ENCODE results near the gene SV2A. TPM values are rescaled to one million over a fixed set of nuclear protein-coding genes. Genes with fewer than 3 reads are reported as not detected.

Gene SV2A
- total RNA-seq, 1 experiment from 2014 or later = 47.1 TPM

DNA sequence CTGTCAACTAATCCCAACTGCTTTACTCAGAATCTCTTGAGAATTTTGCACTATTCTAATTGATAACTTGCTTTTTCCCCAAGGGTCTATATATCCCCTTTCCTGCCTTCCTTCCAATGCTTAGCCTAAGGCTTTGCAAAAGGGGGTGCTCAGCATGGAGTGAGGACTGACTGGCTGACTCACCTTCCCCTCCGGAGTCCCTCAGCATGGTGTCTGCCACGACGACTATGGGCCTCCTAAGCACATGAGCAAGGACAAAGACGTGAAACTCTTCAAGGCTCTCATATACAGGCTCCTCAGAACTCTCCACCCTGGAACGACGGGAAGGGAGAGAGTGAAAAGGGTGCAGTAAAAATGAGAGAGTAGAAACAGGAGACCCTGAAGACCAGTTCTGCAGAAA is 32.3 kb upstream of the SV2A start:
- ChIA-PET POLR2A (no interaction called here), CTCF (interaction anchor here (1.1 kb wide), 1 partner anchor 8 kb away, joined by 4 read pairs; no protein-coding TSS in a partner anchor)
- DNase-seq (ENCODE audit: low spot score) = no peak
- TF ChIP-seq, protein P1, sequence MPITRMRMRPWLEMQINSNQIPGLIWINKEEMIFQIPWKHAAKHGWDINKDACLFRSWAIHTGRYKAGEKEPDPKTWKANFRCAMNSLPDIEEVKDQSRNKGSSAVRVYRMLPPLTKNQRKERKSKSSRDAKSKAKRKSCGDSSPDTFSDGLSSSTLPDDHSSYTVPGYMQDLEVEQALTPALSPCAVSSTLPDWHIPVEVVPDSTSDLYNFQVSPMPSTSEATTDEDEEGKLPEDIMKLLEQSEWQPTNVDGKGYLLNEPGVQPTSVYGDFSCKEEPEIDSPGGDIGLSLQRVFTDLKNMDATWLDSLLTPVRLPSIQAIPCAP (CRISPR knock-in tag; IDR thresholded peaks at IDR 0.05) = no peak
- TF ChIP-seq, protein P2, sequence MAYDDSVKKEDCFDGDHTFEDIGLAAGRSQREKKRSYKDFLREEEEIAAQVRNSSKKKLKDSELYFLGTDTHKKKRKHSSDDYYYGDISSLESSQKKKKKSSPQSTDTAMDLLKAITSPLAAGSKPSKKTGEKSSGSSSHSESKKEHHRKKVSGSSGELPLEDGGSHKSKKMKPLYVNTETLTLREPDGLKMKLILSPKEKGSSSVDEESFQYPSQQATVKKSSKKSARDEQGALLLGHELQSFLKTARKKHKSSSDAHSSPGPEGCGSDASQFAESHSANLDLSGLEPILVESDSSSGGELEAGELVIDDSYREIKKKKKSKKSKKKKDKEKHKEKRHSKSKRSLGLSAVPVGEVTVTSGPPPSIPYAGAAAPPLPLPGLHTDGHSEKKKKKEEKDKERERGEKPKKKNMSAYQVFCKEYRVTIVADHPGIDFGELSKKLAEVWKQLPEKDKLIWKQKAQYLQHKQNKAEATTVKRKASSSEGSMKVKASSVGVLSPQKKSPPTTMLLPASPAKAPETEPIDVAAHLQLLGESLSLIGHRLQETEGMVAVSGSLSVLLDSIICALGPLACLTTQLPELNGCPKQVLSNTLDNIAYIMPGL (CRISPR knock-in tag; IDR thresholded peaks at IDR 0.05) = no peak
- TF ChIP-seq EMX1 (CRISPR knock-in tag; IDR thresholded peaks at IDR 0.05) (no peak), NFYB (CRISPR knock-in tag; conservative IDR thresholded peaks at IDR 0.05; ENCODE audit: low read depth) (no peak), CREB1 (CRISPR knock-in tag; IDR thresholded peaks at IDR 0.05) (no peak), KAT7 (CRISPR knock-in tag; IDR thresholded peaks at IDR 0.05; ENCODE audit: borderline replicate concordance) (no peak), NFATC4 (CRISPR knock-in tag; IDR thresholded peaks at IDR 0.05) (no peak), NR3C1 (CRISPR knock-in tag; conservative IDR thresholded peaks at IDR 0.05; ENCODE audit: low read depth) (no peak), GRHL2 (CRISPR knock-in tag; IDR thresholded peaks at IDR 0.05; ENCODE audit: insufficient replicate concordance, severe bottlenecking) (no peak), HMGA2 (CRISPR knock-in tag; IDR thresholded peaks at IDR 0.05) (no peak)
- TF ChIP-seq, protein P3, sequence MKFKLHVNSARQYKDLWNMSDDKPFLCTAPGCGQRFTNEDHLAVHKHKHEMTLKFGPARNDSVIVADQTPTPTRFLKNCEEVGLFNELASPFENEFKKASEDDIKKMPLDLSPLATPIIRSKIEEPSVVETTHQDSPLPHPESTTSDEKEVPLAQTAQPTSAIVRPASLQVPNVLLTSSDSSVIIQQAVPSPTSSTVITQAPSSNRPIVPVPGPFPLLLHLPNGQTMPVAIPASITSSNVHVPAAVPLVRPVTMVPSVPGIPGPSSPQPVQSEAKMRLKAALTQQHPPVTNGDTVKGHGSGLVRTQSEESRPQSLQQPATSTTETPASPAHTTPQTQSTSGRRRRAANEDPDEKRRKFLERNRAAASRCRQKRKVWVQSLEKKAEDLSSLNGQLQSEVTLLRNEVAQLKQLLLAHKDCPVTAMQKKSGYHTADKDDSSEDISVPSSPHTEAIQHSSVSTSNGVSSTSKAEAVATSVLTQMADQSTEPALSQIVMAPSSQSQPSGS (CRISPR knock-in tag; IDR thresholded peaks at IDR 0.05; ENCODE audit: borderline replicate concordance, low read depth) = no peak
- TF ChIP-seq, protein P4, sequence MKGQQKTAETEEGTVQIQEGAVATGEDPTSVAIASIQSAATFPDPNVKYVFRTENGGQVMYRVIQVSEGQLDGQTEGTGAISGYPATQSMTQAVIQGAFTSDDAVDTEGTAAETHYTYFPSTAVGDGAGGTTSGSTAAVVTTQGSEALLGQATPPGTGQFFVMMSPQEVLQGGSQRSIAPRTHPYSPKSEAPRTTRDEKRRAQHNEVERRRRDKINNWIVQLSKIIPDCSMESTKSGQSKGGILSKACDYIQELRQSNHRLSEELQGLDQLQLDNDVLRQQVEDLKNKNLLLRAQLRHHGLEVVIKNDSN (CRISPR knock-in tag; IDR thresholded peaks at IDR 0.05) = no peak
- TF ChIP-seq, protein P5, sequence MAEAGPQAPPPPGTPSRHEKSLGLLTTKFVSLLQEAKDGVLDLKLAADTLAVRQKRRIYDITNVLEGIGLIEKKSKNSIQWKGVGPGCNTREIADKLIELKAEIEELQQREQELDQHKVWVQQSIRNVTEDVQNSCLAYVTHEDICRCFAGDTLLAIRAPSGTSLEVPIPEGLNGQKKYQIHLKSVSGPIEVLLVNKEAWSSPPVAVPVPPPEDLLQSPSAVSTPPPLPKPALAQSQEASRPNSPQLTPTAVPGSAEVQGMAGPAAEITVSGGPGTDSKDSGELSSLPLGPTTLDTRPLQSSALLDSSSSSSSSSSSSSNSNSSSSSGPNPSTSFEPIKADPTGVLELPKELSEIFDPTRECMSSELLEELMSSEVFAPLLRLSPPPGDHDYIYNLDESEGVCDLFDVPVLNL (CRISPR knock-in tag; IDR thresholded peaks at IDR 0.05; ENCODE audit: borderline replicate concordance, low read depth) = no peak
- TF ChIP-seq, protein P6, sequence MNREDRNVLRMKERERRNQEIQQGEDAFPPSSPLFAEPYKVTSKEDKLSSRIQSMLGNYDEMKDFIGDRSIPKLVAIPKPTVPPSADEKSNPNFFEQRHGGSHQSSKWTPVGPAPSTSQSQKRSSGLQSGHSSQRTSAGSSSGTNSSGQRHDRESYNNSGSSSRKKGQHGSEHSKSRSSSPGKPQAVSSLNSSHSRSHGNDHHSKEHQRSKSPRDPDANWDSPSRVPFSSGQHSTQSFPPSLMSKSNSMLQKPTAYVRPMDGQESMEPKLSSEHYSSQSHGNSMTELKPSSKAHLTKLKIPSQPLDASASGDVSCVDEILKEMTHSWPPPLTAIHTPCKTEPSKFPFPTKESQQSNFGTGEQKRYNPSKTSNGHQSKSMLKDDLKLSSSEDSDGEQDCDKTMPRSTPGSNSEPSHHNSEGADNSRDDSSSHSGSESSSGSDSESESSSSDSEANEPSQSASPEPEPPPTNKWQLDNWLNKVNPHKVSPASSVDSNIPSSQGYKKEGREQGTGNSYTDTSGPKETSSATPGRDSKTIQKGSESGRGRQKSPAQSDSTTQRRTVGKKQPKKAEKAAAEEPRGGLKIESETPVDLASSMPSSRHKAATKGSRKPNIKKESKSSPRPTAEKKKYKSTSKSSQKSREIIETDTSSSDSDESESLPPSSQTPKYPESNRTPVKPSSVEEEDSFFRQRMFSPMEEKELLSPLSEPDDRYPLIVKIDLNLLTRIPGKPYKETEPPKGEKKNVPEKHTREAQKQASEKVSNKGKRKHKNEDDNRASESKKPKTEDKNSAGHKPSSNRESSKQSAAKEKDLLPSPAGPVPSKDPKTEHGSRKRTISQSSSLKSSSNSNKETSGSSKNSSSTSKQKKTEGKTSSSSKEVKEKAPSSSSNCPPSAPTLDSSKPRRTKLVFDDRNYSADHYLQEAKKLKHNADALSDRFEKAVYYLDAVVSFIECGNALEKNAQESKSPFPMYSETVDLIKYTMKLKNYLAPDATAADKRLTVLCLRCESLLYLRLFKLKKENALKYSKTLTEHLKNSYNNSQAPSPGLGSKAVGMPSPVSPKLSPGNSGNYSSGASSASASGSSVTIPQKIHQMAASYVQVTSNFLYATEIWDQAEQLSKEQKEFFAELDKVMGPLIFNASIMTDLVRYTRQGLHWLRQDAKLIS (CRISPR knock-in tag; IDR thresholded peaks at IDR 0.05; ENCODE audit: borderline replicate concordance) = no peak
- H3K4me3 Mint-ChIP-seq = no peak overlapping the region
- no peaks in the 10 kb centered on the region for H3K27me3 Mint-ChIP-seq (ENCODE audit: low read depth)
- H3K27ac Mint-ChIP-seq = no peak overlapping the region
- no peak for ATAC-seq
- H3K4me1 Mint-ChIP-seq = no peaks in the 10 kb centered on the region
- peaks cover 60% of the 10 kb centered on the region for H3K36me3 Mint-ChIP-seq
- H3K9me3 Mint-ChIP-seq = peaks cover 12% of the 10 kb centered on the region; the same call in 1 of the 2 replicates

DNA sequence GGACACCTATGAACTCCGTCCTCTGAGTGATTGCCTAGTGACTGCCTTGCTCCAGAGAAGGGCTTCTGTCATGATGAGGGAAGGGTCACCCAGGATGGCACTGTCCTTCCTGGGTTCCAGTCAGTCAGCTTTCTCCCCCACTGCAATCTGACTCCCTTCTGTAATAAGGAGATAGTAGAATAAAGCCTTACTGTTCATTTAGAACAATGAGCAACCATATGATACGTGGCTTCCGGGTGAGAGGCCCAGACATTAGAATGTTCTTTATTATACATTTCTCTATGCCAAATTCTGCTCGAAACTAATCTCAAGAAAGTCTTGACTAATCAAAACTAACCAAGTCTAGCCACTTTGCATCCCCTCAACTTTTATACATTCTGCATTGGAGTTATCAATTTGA is 27.6 kb upstream of the SV2A start:
- Mint-ChIP-seq H3K36me3 (peaks cover 42% of the 10 kb centered on the region), H3K4me1 (peaks cover 22% of the 10 kb centered on the region), H3K9me3 (no peaks in the 10 kb centered on the region), H3K27me3 (ENCODE audit: low read depth) (no peaks in the 10 kb centered on the region; the same call in 1 of the 2 replicates), H3K4me3 (no peak overlapping the region), H3K27ac (no peak overlapping the region)
- ChIA-PET POLR2A (no interaction called here), CTCF (no interaction called here)
- DNase-seq (ENCODE audit: low spot score) = no peak
- no peak for ATAC-seq
- TF ChIP-seq, protein P7, sequence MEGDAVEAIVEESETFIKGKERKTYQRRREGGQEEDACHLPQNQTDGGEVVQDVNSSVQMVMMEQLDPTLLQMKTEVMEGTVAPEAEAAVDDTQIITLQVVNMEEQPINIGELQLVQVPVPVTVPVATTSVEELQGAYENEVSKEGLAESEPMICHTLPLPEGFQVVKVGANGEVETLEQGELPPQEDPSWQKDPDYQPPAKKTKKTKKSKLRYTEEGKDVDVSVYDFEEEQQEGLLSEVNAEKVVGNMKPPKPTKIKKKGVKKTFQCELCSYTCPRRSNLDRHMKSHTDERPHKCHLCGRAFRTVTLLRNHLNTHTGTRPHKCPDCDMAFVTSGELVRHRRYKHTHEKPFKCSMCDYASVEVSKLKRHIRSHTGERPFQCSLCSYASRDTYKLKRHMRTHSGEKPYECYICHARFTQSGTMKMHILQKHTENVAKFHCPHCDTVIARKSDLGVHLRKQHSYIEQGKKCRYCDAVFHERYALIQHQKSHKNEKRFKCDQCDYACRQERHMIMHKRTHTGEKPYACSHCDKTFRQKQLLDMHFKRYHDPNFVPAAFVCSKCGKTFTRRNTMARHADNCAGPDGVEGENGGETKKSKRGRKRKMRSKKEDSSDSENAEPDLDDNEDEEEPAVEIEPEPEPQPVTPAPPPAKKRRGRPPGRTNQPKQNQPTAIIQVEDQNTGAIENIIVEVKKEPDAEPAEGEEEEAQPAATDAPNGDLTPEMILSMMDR (IDR thresholded peaks at IDR 0.05) = no peak
- TF ChIP-seq ZNF121 (CRISPR knock-in tag; IDR thresholded peaks at IDR 0.05) (no peak), MYBL2 (CRISPR knock-in tag; IDR thresholded peaks at IDR 0.05) (no peak), TP53 (CRISPR knock-in tag; IDR thresholded peaks at IDR 0.05) (no peak), PRRX2 (CRISPR knock-in tag; IDR thresholded peaks at IDR 0.05) (no peak), ZBTB21 (CRISPR knock-in tag; IDR thresholded peaks at IDR 0.05; ENCODE audit: borderline replicate concordance) (no peak)
- TF ChIP-seq, protein P8, sequence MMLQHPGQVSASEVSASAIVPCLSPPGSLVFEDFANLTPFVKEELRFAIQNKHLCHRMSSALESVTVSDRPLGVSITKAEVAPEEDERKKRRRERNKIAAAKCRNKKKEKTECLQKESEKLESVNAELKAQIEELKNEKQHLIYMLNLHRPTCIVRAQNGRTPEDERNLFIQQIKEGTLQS (CRISPR knock-in tag; conservative IDR thresholded peaks at IDR 0.05) = no peak
- TF ChIP-seq, protein P9, sequence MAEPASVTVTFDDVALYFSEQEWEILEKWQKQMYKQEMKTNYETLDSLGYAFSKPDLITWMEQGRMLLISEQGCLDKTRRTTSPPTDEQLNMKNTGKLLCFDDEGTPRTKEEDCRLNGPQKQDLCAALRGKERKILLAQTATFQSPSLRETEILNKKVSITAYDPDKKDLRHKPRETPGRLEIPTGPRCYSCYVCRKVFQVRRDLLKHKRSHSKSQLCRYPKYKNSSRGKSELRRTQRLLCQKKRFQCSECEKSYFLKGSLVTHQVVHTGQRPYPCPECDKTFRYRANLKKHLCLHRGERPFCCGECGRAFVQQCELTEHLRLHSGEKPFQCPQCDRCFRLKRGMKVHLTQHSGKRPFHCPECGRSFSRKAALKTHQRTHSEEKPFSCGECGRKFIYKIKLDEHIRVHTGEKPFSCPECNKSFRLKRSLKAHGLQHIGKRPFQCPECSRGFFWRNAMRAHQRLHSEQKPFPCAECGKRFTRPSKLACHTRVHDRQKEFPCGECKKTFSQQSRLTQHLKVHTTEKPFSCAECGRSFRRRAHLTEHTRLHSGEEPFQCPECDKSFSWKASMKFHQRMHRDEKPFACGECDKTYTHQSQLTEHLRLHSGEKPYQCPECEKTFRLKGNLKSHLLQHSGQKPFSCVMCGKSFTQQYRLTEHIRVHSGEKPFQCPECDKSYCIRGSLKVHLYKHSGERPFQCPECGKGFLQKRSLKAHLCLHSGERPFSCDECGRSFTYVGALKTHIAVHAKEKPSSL (CRISPR knock-in tag; conservative IDR thresholded peaks at IDR 0.05) = no peak
